ENCODE results near the gene ATOH8. TPM values are rescaled to one million over a fixed set of nuclear protein-coding genes. Genes with fewer than 3 reads are reported as not detected.

The ATOH8 gene
- total and polyA plus RNA-seq, 4 donors, result 38.6 to 63.3 (median 50.5) TPM

DNA sequence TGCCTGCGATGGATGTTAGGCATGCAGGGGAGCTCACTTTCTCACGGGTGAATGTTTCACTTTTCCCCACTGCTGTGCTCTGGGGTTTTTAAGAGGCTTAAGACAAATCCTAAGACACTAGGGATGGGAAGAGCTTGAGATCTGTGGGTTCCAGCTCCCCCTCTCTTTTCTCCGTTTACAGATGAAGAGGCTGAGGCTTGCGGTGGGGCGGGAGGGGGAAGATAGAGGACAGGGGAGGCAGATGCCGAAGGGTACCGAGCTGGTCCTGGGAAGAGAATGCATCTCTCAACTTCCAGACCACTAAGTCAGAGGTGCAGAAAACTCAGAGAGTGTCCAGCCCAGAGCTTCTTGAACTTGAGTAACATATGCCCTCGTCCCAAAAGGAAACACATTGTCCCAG is 8.2 kb upstream of the ATOH8 start:
- H3K4me1 ChIP-seq (ENCODE audit: control insufficient read depth in 5 of 5, insufficient read depth in 5 of 5, low read length in 5 of 5), result peaks cover 34 to 72% (median 38%) of the 10 kb centered on the region in 5 donors
- no peaks in the 10 kb centered on the region for H3K9me3 ChIP-seq (ENCODE audit: control insufficient read depth in 4 of 4, insufficient read depth in 3 of 4, low read length in 3 of 4)
- TF ChIP-seq, protein P1, sequence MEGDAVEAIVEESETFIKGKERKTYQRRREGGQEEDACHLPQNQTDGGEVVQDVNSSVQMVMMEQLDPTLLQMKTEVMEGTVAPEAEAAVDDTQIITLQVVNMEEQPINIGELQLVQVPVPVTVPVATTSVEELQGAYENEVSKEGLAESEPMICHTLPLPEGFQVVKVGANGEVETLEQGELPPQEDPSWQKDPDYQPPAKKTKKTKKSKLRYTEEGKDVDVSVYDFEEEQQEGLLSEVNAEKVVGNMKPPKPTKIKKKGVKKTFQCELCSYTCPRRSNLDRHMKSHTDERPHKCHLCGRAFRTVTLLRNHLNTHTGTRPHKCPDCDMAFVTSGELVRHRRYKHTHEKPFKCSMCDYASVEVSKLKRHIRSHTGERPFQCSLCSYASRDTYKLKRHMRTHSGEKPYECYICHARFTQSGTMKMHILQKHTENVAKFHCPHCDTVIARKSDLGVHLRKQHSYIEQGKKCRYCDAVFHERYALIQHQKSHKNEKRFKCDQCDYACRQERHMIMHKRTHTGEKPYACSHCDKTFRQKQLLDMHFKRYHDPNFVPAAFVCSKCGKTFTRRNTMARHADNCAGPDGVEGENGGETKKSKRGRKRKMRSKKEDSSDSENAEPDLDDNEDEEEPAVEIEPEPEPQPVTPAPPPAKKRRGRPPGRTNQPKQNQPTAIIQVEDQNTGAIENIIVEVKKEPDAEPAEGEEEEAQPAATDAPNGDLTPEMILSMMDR (IDR thresholded peaks at IDR 0.05; ENCODE audit: control extremely low read depth, extremely low read depth), result no peak
- no peak overlapping the region for H3K4me3 ChIP-seq
- WGBS, 2 donors, result 67 to 70% methylated on average over 8 of the region's 8 CpGs
- no peaks in the 10 kb centered on the region for H3K27me3 ChIP-seq (ENCODE audit: control insufficient read depth in 3 of 3, insufficient read depth in 3 of 3, low read length in 2 of 3)
- H3K27ac ChIP-seq (ENCODE audit: low read depth in 1 of 2, low read length in 1 of 2), result peak overlapping the region in 1 of 2 donors; percentile 78
- H3K9ac ChIP-seq (ENCODE audit: insufficient read depth in 1 of 2, low read length in 2 of 2), result no peak overlapping the region
- DNase-seq, result no peak
- no peak for ATAC-seq (ENCODE audit: insufficient read depth, low FRiP score)
- no peaks in the 10 kb centered on the region for H3K36me3 ChIP-seq (ENCODE audit: control insufficient read depth in 4 of 4, insufficient read depth in 4 of 4, low read length in 4 of 4)

DNA sequence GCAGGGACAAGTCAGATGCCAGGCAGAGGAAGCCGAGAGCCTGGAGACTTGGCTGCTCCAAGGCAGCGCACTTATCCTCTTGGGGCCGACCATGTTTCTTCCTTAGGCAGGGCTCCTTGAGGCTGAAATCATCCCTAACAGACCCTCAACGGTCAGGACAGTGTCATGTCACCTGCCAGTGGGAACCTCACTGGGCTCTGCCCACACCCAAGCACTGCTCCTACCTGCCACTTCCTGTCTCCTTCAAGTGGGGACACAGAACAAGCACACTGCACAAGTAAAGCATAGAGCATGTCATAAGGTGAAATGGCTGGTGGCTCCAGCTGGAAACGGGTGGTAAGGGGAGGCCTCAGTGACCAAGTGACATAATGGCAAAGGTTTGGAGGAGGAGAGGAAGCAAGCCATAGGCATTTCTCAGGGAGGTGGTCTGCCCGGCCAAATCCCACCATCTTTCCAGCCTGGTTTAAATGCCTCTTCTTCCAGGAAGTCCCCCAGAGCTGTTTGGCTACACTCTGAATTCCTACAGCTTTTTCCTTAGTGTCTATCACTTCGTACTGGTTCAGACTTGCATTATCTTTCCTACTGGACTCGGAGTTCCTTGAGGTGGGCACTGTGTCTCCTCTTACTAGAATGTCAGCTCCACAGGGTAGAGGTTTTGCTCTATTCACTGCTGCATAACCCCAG is 7.3 kb upstream of the ATOH8 start:
- no peak for DNase-seq
- WGBS, 2 donors, result 83 to 85% methylated on average over 8 of the region's 8 CpGs
- no peaks in the 10 kb centered on the region for H3K27me3 ChIP-seq (ENCODE audit: control insufficient read depth in 3 of 3, insufficient read depth in 3 of 3, low read length in 2 of 3)
- no peaks in the 10 kb centered on the region for H3K9me3 ChIP-seq (ENCODE audit: control insufficient read depth in 4 of 4, insufficient read depth in 3 of 4, low read length in 3 of 4)
- H3K27ac ChIP-seq (ENCODE audit: low read depth in 1 of 2, low read length in 1 of 2), result peak overlapping the region in 1 of 2 donors; percentile 62
- no peak overlapping the region for H3K4me3 ChIP-seq
- H3K9ac ChIP-seq (ENCODE audit: insufficient read depth in 1 of 2, low read length in 2 of 2), result no peak overlapping the region
- TF ChIP-seq, protein P1 (IDR thresholded peaks at IDR 0.05; ENCODE audit: control extremely low read depth, extremely low read depth), result no peak
- no peaks in the 10 kb centered on the region for H3K36me3 ChIP-seq (ENCODE audit: control insufficient read depth in 4 of 4, insufficient read depth in 4 of 4, low read length in 4 of 4)
- no peak for ATAC-seq (ENCODE audit: insufficient read depth, low FRiP score)
- peaks cover 31 to 72% (median 34%) of the 10 kb centered on the region in 5 donors for H3K4me1 ChIP-seq (ENCODE audit: control insufficient read depth in 5 of 5, insufficient read depth in 5 of 5, low read length in 5 of 5)

DNA sequence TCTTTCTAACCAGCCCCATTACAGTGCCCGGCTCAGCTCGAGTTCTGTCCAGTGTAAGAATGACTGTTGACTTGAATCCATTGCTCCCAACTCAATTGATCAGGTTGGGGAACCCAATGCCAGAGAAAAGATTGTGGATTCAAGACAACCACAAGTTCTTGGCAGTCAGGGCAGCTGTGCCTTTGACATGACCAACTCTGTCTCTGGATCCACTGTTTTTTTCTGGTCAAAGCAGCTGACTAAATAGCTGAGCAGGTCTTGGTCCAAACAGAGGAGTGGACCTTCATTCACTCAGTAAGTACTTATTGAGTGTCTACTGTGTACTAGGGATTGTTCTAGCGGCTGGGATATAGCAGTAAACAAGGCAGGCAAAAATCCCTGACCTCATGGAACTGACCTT is 6.3 kb upstream of the ATOH8 start:
- TF ChIP-seq, protein P1 (IDR thresholded peaks at IDR 0.05; ENCODE audit: control extremely low read depth, extremely low read depth), result no peak
- H3K9ac ChIP-seq (ENCODE audit: insufficient read depth in 1 of 2, low read length in 2 of 2), result no peak overlapping the region
- peaks cover 23 to 71% (median 32%) of the 10 kb centered on the region in 5 donors for H3K4me1 ChIP-seq (ENCODE audit: control insufficient read depth in 5 of 5, insufficient read depth in 5 of 5, low read length in 5 of 5)
- no peaks in the 10 kb centered on the region for H3K27me3 ChIP-seq (ENCODE audit: control insufficient read depth in 3 of 3, insufficient read depth in 3 of 3, low read length in 2 of 3)
- 90 to 95% methylated on average over 3 of the region's 3 CpGs for WGBS, 2 donors
- ATAC-seq (ENCODE audit: insufficient read depth, low FRiP score) (no peak), DNase-seq (no peak)
- no peaks in the 10 kb centered on the region for H3K9me3 ChIP-seq (ENCODE audit: control insufficient read depth in 4 of 4, insufficient read depth in 3 of 4, low read length in 3 of 4)
- H3K27ac ChIP-seq (ENCODE audit: low read depth in 1 of 2, low read length in 1 of 2), result no peak overlapping the region
- H3K36me3 ChIP-seq (ENCODE audit: control insufficient read depth in 4 of 4, insufficient read depth in 4 of 4, low read length in 4 of 4), result no peaks in the 10 kb centered on the region
- H3K4me3 ChIP-seq, result no peak overlapping the region

Data from lung (tissue), 12 donors.